NT2/D1 (cell line): ENCODE data around the gene MUC16.
A peak's percentile ranks its signal among the peaks of the same experiment; 100 is the strongest.

ENCODE experiments used
- DNase-seq: peaks from one replicate; pipeline ENCODE4 v3.0.0-alpha.2; 2011; ENCODE audit warnings: low read depth, low spot score
- H3K27me3 ChIP-seq: 2 replicates; pipeline ENCODE4 v1.6.0; 2011; ENCODE audit warnings: mild to moderate bottlenecking; ENCODE audit not compliant: insufficient read length, insufficient read depth
- H3K36me3 ChIP-seq: 2 replicates; pipeline ENCODE4 v1.6.1; 2011; ENCODE audit warnings: mild to moderate bottlenecking, low read length, mixed read lengths; ENCODE audit not compliant: insufficient read depth, insufficient read length
- H3K4me1 ChIP-seq: 2 replicates; pipeline ENCODE4 v1.5.1; 2011; ENCODE audit not compliant: insufficient read depth, insufficient read length
- H3K4me3 ChIP-seq: 2 replicates; pipeline ENCODE4 v1.5.1; 2011; ENCODE audit warnings: low read depth; ENCODE audit not compliant: insufficient read length
- H3K9ac ChIP-seq: 2 replicates; pipeline ENCODE4 v1.6.0; 2011; ENCODE audit warnings: low read depth; ENCODE audit not compliant: insufficient read length
- H3K9me3 ChIP-seq: 2 replicates; pipeline ENCODE4 v1.5.1; 2011; ENCODE audit warnings: mild to moderate bottlenecking, low read length; ENCODE audit not compliant: insufficient read depth
- SUZ12 ChIP-seq: IDR thresholded peaks from 2 replicates; pipeline ENCODE4 v1.6.1; 2011; ENCODE audit not compliant: insufficient read length, insufficient read depth; ENCODE audit errors: extremely low read depth
- YY1 ChIP-seq: IDR thresholded peaks from 2 replicates; pipeline ENCODE4 v1.6.1; 2011; ENCODE audit not compliant: insufficient read length, insufficient read depth
- ZNF274 ChIP-seq: IDR thresholded peaks from 2 replicates; pipeline ENCODE4 v1.6.1; 2011; ENCODE audit warnings: mild to moderate bottlenecking, low read depth, low read length

MUC16 gene

GRCh38 chr19:9008667-9009066, 1.5 kb downstream of the MUC16 start:
- Histone ChIP-seq H3K4me3 (no peak overlapping the region), H3K36me3 (no peaks in the 10 kb centered on the region), H3K9me3 (no peaks in the 10 kb centered on the region)

GRCh38 chr19:9000933-9001332, 9.3 kb downstream of the MUC16 start:
- H3K9ac ChIP-seq = no peak overlapping the region
- no peak overlapping the region for H3K4me3 ChIP-seq
- no peak for DNase-seq
- peaks cover 7% of the 10 kb centered on the region for H3K4me1 ChIP-seq
- no peaks in the 10 kb centered on the region for H3K36me3 ChIP-seq
- H3K9me3 ChIP-seq = no peaks in the 10 kb centered on the region
- TF ChIP-seq ZNF274 (no peak), YY1 (no peak), SUZ12 (no peak)
- no peaks in the 10 kb centered on the region for H3K27me3 ChIP-seq

More at GRCh38 chr19:9008667-9009066, 1.5 kb downstream of the MUC16 start:
- peak overlapping the region; percentile 9 for H3K9ac ChIP-seq
- no peaks in the 10 kb centered on the region for H3K27me3 ChIP-seq
- TF ChIP-seq YY1 (no peak), SUZ12 (no peak), ZNF274 (no peak)
- no peak for DNase-seq
- H3K4me1 ChIP-seq = peaks cover 19% of the 10 kb centered on the region

GRCh38 chr19:8988204-8988603, 22.0 kb downstream of the MUC16 start:
- Histone ChIP-seq H3K9ac (no peak overlapping the region), H3K4me1 (no peaks in the 10 kb centered on the region), H3K27me3 (no peaks in the 10 kb centered on the region), H3K4me3 (no peak overlapping the region), H3K36me3 (no peaks in the 10 kb centered on the region), H3K9me3 (no peaks in the 10 kb centered on the region)
- peak; percentile 15 for DNase-seq
- TF ChIP-seq YY1 (no peak), ZNF274 (no peak), SUZ12 (no peak)

GRCh38 chr19:8986296-8986695, 23.9 kb downstream of the MUC16 start:
- Histone ChIP-seq H3K4me3 (no peak overlapping the region), H3K9ac (no peak overlapping the region), H3K27me3 (no peaks in the 10 kb centered on the region), H3K9me3 (no peaks in the 10 kb centered on the region), H3K4me1 (no peaks in the 10 kb centered on the region), H3K36me3 (no peaks in the 10 kb centered on the region)
- DNase-seq = no peak
- TF ChIP-seq SUZ12 = no peak
- TF ChIP-seq ZNF274 = no peak
- no peak for TF ChIP-seq YY1

GRCh38 chr19:8973501-8974091, 36.6 kb downstream of the MUC16 start:
- H3K9me3 ChIP-seq = no peaks in the 10 kb centered on the region
- no peak overlapping the region for H3K9ac ChIP-seq
- no peaks in the 10 kb centered on the region for H3K36me3 ChIP-seq
- DNase-seq = peak; percentile 28
- H3K4me3 ChIP-seq = no peak overlapping the region
- no peaks in the 10 kb centered on the region for H3K4me1 ChIP-seq
- TF ChIP-seq ZNF274 = no peak
- H3K27me3 ChIP-seq = no peaks in the 10 kb centered on the region

- Histone ChIP-seq H3K4me3 (no peak overlapping the region), H3K4me1 (no peaks in the 10 kb centered on the region), H3K36me3 (no peaks in the 10 kb centered on the region), H3K9ac (no peak overlapping the region), H3K9me3 (no peaks in the 10 kb centered on the region), H3K27me3 (no peaks in the 10 kb centered on the region)
- DNase-seq = no peak
- TF ChIP-seq SUZ12 (no peak), YY1 (no peak), ZNF274 (no peak)
These were observed 44.3 kb downstream of the MUC16 start for GRCh38 chr19:8965887-8966286.
